Measurements from ENCODE around the gene SIGLEC14. TPM values are rescaled to one million over a fixed set of nuclear protein-coding genes. Genes with fewer than 3 reads are reported as not detected.

The SIGLEC14 gene
- total RNA-seq, 4 donors from 2014 or later = 0.95 to 12.4 TPM; not detected in 2

GRCh38 chr19:51599084-51599483 is 47.5 kb downstream of the SIGLEC14 start:
- Histone ChIP-seq H3K27me3 (no peaks in the 10 kb centered on the region), H3K9me3 (no peaks in the 10 kb centered on the region), H3K4me1 (peaks cover 0 to 5% (median 2%) of the 10 kb centered on the region in 4 donors), H3K36me3 (no peaks in the 10 kb centered on the region), H3K27ac (peak overlapping the region in 1 of 4 donors; percentile 76), H3K4me3 (peak overlapping the region in 1 of 4 donors; percentile 3)
- DNase-seq = peak in 2 of 3 donors; percentile 46 to 61
- TF ChIP-seq CTCF (IDR thresholded peaks at IDR 0.05) (no peak), POLR2A (IDR thresholded peaks at IDR 0.05) (no peak)

GRCh38 chr19:51598159-51598915 is 48.3 kb downstream of the SIGLEC14 start:
- TF ChIP-seq CTCF (IDR thresholded peaks at IDR 0.05) = no peak
- TF ChIP-seq POLR2A (IDR thresholded peaks at IDR 0.05) = no peak
- H3K27ac ChIP-seq = no peak overlapping the region
- no peaks in the 10 kb centered on the region for H3K9me3 ChIP-seq
- H3K27me3 ChIP-seq = no peaks in the 10 kb centered on the region
- peaks cover 0 to 9% (median 4%) of the 10 kb centered on the region in 4 donors for H3K4me1 ChIP-seq
- no peak overlapping the region for H3K4me3 ChIP-seq
- H3K36me3 ChIP-seq = no peaks in the 10 kb centered on the region
- DNase-seq = no peak

- H3K27ac ChIP-seq = no peak overlapping the region
- TF ChIP-seq POLR2A (IDR thresholded peaks at IDR 0.05) = no peak
- TF ChIP-seq CTCF (IDR thresholded peaks at IDR 0.05) = no peak
- no peaks in the 10 kb centered on the region for H3K36me3 ChIP-seq
- H3K9me3 ChIP-seq = no peaks in the 10 kb centered on the region
- DNase-seq = no peak
- H3K4me1 ChIP-seq = peaks cover 0 to 17% (median 4%) of the 10 kb centered on the region in 4 donors
- peak overlapping the region in 2 of 4 donors; percentile 60 to 66 for H3K4me3 ChIP-seq
- H3K27me3 ChIP-seq = no peaks in the 10 kb centered on the region
Measured at GRCh38 chr19:51595190-51596175, 51.1 kb downstream of the SIGLEC14 start.

GRCh38 chr19:51594774-51595109 is 51.9 kb downstream of the SIGLEC14 start:
- Histone ChIP-seq H3K4me3 (peak overlapping the region; percentile 43 to 73 (median 63)), H3K27me3 (no peaks in the 10 kb centered on the region), H3K27ac (peak overlapping the region; percentile 5 to 87 (median 74)), H3K4me1 (peaks cover 0 to 17% (median 4%) of the 10 kb centered on the region in 4 donors), H3K9me3 (no peaks in the 10 kb centered on the region), H3K36me3 (peaks cover 0 to 3% (median 0%) of the 10 kb centered on the region in 3 donors)
- DNase-seq = no peak
- no peak for TF ChIP-seq CTCF (IDR thresholded peaks at IDR 0.05)
- TF ChIP-seq POLR2A (IDR thresholded peaks at IDR 0.05) = no peak

- peaks cover 0 to 17% (median 4%) of the 10 kb centered on the region in 4 donors for H3K4me1 ChIP-seq
- H3K36me3 ChIP-seq = peaks cover 0 to 3% (median 0%) of the 10 kb centered on the region in 3 donors
- TF ChIP-seq POLR2A (IDR thresholded peaks at IDR 0.05) (peak; percentile 17 to 51), CTCF (IDR thresholded peaks at IDR 0.05) (no peak)
- peak; percentile 97 to 99 (median 98) for DNase-seq
- peak overlapping the region; percentile 5 to 87 (median 74) for H3K27ac ChIP-seq
- H3K4me3 ChIP-seq = peak overlapping the region; percentile 43 to 73 (median 63)
- no peaks in the 10 kb centered on the region for H3K9me3 ChIP-seq
- no peaks in the 10 kb centered on the region for H3K27me3 ChIP-seq
Measured at GRCh38 chr19:51593969-51594773, 52.5 kb downstream of the SIGLEC14 start.
